WI38 (cell line): Measurements from ENCODE around the gene C4A.
"Not testable (repeated sequence)": the region's sequence is repeated elsewhere in the genome, so short reads cannot be mapped to it uniquely, and the experiment has no call there.

Experiments
- H3K4me3 ChIP-seq: 2 replicates; pipeline ENCODE4 v1.5.1; 2011; ENCODE audit warnings: low read depth, mild to moderate bottlenecking, control low read depth, low read length

Gene C4A

GRCh38 chr6:32004393-32004792, 22.5 kb downstream of the C4A start:
- not testable (repeated sequence) for H3K4me3 ChIP-seq

GRCh38 chr6:32004864-32005537, 23.1 kb downstream of the C4A start:
- not testable (repeated sequence) for H3K4me3 ChIP-seq

GRCh38 chr6:32005538-32005880, 23.7 kb downstream of the C4A start:
- not testable (repeated sequence) for H3K4me3 ChIP-seq

GRCh38 chr6:32005991-32006529, 24.2 kb downstream of the C4A start:
- not testable (repeated sequence) for H3K4me3 ChIP-seq

- not testable (repeated sequence) for H3K4me3 ChIP-seq
Observed at GRCh38 chr6:32007086-32007485, 25.2 kb downstream of the C4A start.

- not testable (repeated sequence) for H3K4me3 ChIP-seq
Observed at GRCh38 chr6:32008037-32008436, 26.2 kb downstream of the C4A start.

- not testable (repeated sequence) for H3K4me3 ChIP-seq
Observed at GRCh38 chr6:32008616-32009015, 26.8 kb downstream of the C4A start.

GRCh38 chr6:32009537-32009936, 27.7 kb downstream of the C4A start:
- not testable (repeated sequence) for H3K4me3 ChIP-seq

GRCh38 chr6:32010856-32011530, 29.1 kb downstream of the C4A start:
- H3K4me3 ChIP-seq, result not testable (repeated sequence)

- H3K4me3 ChIP-seq, result not testable (repeated sequence)
Observed at GRCh38 chr6:32012941-32013617, 31.2 kb downstream of the C4A start.

GRCh38 chr6:32013738-32014137, 31.9 kb downstream of the C4A start:
- H3K4me3 ChIP-seq, result not testable (repeated sequence)

- not testable (repeated sequence) for H3K4me3 ChIP-seq
Observed at GRCh38 chr6:32014547-32014946, 32.7 kb downstream of the C4A start, which contains the start of gene C4B. TSS of gene C4B (plus strand) at chr6:32014795. CDS start at chr6:32014846, 51 bp downstream.

GRCh38 chr6:32022100-32022499, 40.2 kb downstream of the C4A start:
- not testable (repeated sequence) for H3K4me3 ChIP-seq

- H3K4me3 ChIP-seq, result not testable (repeated sequence)
Observed at GRCh38 chr6:32028631-32029030, 46.8 kb downstream of the C4A start.

GRCh38 chr6:32029553-32029952, 47.7 kb downstream of the C4A start:
- H3K4me3 ChIP-seq, result not testable (repeated sequence)

GRCh38 chr6:32035283-32036013, 53.6 kb downstream of the C4A start:
- H3K4me3 ChIP-seq, result not testable (repeated sequence)

GRCh38 chr6:32037136-32037535, 55.3 kb downstream of the C4A start:
- H3K4me3 ChIP-seq, result not testable (repeated sequence)

GRCh38 chr6:32037598-32038524, 56.0 kb downstream of the C4A start, which contains the start of gene CYP21A2:
TSS of gene CYP21A2 (plus strand) at chr6:32038415. CDS start at chr6:32038423, 8 bp downstream.
- H3K4me3 ChIP-seq, result not testable (repeated sequence)

GRCh38 chr6:32038878-32039277, 57.0 kb downstream of the C4A start:
- H3K4me3 ChIP-seq, result not testable (repeated sequence)
